HK-2 (cell line): ENCODE data around the gene ACVR1.

ENCODE experiments used
- DNase-seq: peaks from one replicate; pipeline ENCODE4 v3.0.0-alpha.2; 2018; ENCODE audit not compliant: unreplicated experiment

Gene ACVR1

GRCh38 chr2:157790780-157791179, 85.3 kb downstream of the ACVR1 start:
- DNase-seq, result no peak

GRCh38 chr2:157789933-157790511, 86.1 kb downstream of the ACVR1 start:
- DNase-seq, result no peak

- no peak for DNase-seq
Measured at GRCh38 chr2:157789256-157789655, 86.9 kb downstream of the ACVR1 start.

GRCh38 chr2:157788201-157788600, 87.9 kb downstream of the ACVR1 start:
- no peak for DNase-seq

- DNase-seq, result no peak
Measured at GRCh38 chr2:157787364-157787938, 88.7 kb downstream of the ACVR1 start.

GRCh38 chr2:157786663-157787363, 89.3 kb downstream of the ACVR1 start:
- no peak for DNase-seq

- no peak for DNase-seq
Measured at GRCh38 chr2:157785866-157786662, 90.1 kb downstream of the ACVR1 start.

- DNase-seq, result no peak
Measured at GRCh38 chr2:157785200-157785599, 90.9 kb downstream of the ACVR1 start.

- DNase-seq, result no peak
Measured at GRCh38 chr2:157784823-157785175, 91.3 kb downstream of the ACVR1 start.

GRCh38 chr2:157784169-157784822, 91.8 kb downstream of the ACVR1 start:
- peak; percentile 10 for DNase-seq

GRCh38 chr2:157783245-157783644, 92.9 kb downstream of the ACVR1 start:
- DNase-seq, result no peak

GRCh38 chr2:157782057-157782845, 93.9 kb downstream of the ACVR1 start:
- DNase-seq, result no peak

GRCh38 chr2:157780211-157780610, 95.9 kb downstream of the ACVR1 start:
- DNase-seq, result no peak

- DNase-seq, result no peak
Measured at GRCh38 chr2:157779794-157780193, 96.3 kb downstream of the ACVR1 start.

- DNase-seq, result peak; percentile 17
Measured at GRCh38 chr2:157777427-157777826, 98.7 kb downstream of the ACVR1 start.

- DNase-seq, result no peak
Measured at GRCh38 chr2:157771234-157771633, 104.9 kb downstream of the ACVR1 start.

- DNase-seq, result no peak
Measured at GRCh38 chr2:157769856-157770255, 106.3 kb downstream of the ACVR1 start.

GRCh38 chr2:157764386-157764785, 111.7 kb downstream of the ACVR1 start:
- DNase-seq, result no peak

- DNase-seq, result no peak
Measured at GRCh38 chr2:157761520-157761919, 114.6 kb downstream of the ACVR1 start.

GRCh38 chr2:157760949-157761348, 115.2 kb downstream of the ACVR1 start:
- DNase-seq, result no peak

GRCh38 chr2:157759855-157760254, 116.3 kb downstream of the ACVR1 start:
- no peak for DNase-seq
